ACC112 (cell line): Measurements from ENCODE around the gene SLCO4A1.

Source experiments
- H2AFZ ChIP-seq: fragments of 200-600 bp; sonication (generic); one replicate; pipeline ENCODE4 v1.6.0; 2017; ENCODE audit warnings: antibody characterized with exemption, low read length; ENCODE audit not compliant: unreplicated experiment
- H3K27ac ChIP-seq: fragments of 200-600 bp; sonication (generic); 2 replicates; pipeline ENCODE4 v1.5.1; 2014; ENCODE audit warnings: low read depth, mild to moderate bottlenecking, antibody characterized with exemption, low read length, moderate library complexity
- H3K27me3 ChIP-seq: fragments of 200-600 bp; sonication (generic); 2 replicates; pipeline ENCODE4 v1.6.1; 2014; ENCODE audit warnings: mild to moderate bottlenecking, antibody characterized with exemption, low read length, moderate library complexity, mixed read lengths; ENCODE audit not compliant: insufficient read depth
- H3K36me3 ChIP-seq: fragments of 200-600 bp; sonication (generic); 2 replicates; pipeline ENCODE4 v1.6.1; 2016; ENCODE audit warnings: mild to moderate bottlenecking, antibody characterized with exemption, low read length, moderate library complexity, mixed read lengths; ENCODE audit not compliant: insufficient read depth
- H3K4me1 ChIP-seq: fragments of 200-600 bp; sonication (generic); one replicate; pipeline ENCODE4 v1.6.1; 2016; ENCODE audit warnings: low read length, mixed read lengths; ENCODE audit not compliant: insufficient read depth, unreplicated experiment, control insufficient read depth
- H3K4me3 ChIP-seq: fragments of 200-600 bp; sonication (generic); 2 replicates; pipeline ENCODE4 v1.5.1; 2014; ENCODE audit warnings: mild to moderate bottlenecking, low read depth, low read length
- H3K79me2 ChIP-seq: fragments of 200-600 bp; sonication (generic); one replicate; pipeline ENCODE4 v1.6.0; 2016; ENCODE audit warnings: low read length; ENCODE audit not compliant: control insufficient read depth, unreplicated experiment, insufficient read depth

Gene SLCO4A1

DNA sequence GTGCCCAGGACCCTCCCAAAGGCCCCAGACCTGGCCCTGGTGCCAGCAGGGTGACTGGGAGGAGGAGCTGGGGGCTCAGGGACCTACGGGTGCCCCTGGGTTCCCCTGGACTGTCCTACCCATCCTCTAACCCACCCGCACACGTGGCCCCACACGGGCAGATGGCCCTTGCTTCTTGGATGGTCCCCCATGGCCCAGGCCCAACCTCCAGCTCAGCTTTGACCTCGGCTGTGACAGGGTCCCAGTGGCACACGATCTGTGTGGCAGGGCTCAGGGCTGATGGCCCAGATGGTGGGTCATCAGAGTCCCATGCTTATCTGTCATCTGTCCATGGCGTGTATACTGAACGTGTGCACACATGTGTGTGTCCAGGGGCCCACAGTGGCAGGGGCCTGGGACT lies 70.3 kb downstream of the SLCO4A1 start:
- Histone ChIP-seq H3K79me2 (no peaks in the 10 kb centered on the region), H3K27ac (no peak overlapping the region), H3K36me3 (no peaks in the 10 kb centered on the region), H3K4me3 (no peak overlapping the region), H3K27me3 (peaks cover 54% of the 10 kb centered on the region), H2AFZ (no peak overlapping the region), H3K4me1 (no peaks in the 10 kb centered on the region)

DNA sequence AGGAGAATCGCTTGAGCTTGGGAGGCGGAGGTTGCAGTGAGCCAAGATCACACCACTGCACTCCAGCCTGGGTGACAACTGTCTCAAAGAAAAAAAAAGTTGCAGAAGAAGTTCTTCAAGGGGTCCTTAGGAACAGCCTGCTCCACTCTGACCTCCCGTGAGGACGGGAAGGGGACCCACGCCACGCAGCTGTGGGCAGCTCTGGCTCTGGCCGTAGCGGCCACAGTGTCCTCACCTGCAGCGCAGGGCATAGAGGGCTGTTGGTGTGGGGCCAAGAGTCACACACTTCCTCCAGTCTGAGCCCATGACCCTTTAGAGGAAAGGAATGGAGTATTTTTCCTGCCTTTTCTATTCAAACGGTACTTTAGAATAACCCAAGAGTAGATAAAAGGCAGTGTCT lies 71.7 kb downstream of the SLCO4A1 start:
- Histone ChIP-seq H3K27me3 (peaks cover 40% of the 10 kb centered on the region), H2AFZ (no peak overlapping the region), H3K4me3 (no peak overlapping the region), H3K36me3 (no peaks in the 10 kb centered on the region), H3K4me1 (no peaks in the 10 kb centered on the region), H3K27ac (no peak overlapping the region), H3K79me2 (no peaks in the 10 kb centered on the region)

DNA sequence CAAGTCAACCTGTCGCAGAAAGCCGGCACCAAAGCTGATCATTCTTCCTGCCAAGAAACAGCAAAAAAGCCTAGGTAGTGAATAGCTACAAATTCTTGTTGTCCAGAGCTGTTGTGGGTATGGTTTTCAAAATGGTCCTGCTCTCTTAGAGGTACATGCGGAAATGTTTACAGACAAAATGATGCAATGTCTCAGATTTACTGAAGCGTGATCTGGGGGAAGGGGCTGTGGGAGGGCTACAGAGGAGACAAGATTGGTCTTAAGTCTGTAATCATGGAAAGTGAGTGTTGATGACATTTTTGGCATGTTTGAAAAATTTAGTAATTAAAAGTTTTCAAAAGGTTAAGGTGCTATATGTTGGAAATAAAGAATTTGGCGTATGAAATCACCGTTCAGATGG lies 72.5 kb downstream of the SLCO4A1 start:
- Histone ChIP-seq H2AFZ (no peak overlapping the region), H3K4me1 (no peaks in the 10 kb centered on the region), H3K36me3 (no peaks in the 10 kb centered on the region)

DNA sequence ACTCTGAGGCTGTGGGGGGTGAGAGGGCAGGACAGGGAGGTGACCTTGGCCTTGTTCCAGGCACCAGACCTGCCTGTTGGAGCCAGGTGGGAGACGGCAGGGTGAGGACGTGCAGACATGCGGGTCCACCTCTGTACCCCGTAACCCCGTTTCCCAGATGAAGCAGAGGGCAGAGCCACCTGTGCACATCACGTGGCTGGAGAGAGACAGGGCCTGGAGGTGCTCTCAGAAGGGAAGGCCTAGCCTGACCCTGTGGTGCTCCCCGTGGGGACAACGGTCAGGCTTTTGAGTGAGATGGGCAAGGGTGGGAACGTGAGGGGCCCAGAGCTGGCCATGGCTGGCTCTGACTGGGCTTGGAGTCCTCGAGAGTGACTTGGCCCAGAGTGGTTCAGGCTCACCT lies 72.9 kb downstream of the SLCO4A1 start:
- Histone ChIP-seq H3K27me3 (peaks cover 35% of the 10 kb centered on the region), H3K4me1 (no peaks in the 10 kb centered on the region), H2AFZ (no peak overlapping the region), H3K4me3 (no peak overlapping the region), H3K79me2 (no peaks in the 10 kb centered on the region), H3K36me3 (no peaks in the 10 kb centered on the region), H3K27ac (no peak overlapping the region)

More for the DNA sequence above, 72.5 kb downstream of the SLCO4A1 start:
- Histone ChIP-seq H3K27me3 (peaks cover 35% of the 10 kb centered on the region), H3K4me3 (no peak overlapping the region), H3K79me2 (no peaks in the 10 kb centered on the region), H3K27ac (no peak overlapping the region)

DNA sequence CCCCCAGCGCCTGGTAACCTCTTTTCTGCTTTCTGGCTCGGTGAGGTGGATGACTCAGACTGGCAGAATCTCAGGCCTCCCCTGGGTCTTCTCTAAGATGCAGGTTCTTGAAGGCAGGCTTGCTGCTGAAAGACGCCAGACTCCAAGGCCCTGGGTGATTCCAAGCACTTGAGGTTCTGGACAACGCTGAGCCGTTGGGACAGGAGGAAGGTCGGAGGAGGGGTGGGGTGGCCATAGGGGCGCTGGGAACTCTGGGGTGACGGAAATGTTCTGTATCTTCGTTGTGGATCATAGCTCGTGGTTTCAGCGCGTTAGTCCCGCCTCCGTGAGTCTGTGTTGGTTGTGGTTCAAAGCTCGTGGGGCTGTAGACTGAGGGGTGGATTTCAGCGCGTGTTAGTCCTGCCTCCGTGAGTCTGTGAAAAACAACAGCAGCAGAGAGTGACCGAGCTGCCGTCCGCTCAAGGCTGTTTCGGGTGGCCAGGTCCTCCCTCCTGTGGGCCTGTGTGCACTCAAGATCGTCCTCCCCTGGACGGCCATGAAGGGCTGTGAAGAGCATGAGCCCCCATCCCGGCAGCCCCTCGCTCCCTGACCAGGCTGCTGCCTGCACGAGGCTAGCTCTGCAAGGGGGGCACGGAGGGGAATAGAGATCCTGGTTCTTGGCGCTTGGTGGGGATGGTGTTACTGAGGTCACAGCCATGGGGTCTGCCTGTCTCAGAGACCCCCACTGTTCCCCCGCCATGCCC lies 74.1 kb downstream of the SLCO4A1 start:
- Histone ChIP-seq H3K79me2 (no peaks in the 10 kb centered on the region), H3K4me3 (no peak overlapping the region), H3K27ac (no peak overlapping the region), H3K4me1 (no peaks in the 10 kb centered on the region), H2AFZ (no peak overlapping the region), H3K36me3 (no peaks in the 10 kb centered on the region), H3K27me3 (peaks cover 32% of the 10 kb centered on the region)

DNA sequence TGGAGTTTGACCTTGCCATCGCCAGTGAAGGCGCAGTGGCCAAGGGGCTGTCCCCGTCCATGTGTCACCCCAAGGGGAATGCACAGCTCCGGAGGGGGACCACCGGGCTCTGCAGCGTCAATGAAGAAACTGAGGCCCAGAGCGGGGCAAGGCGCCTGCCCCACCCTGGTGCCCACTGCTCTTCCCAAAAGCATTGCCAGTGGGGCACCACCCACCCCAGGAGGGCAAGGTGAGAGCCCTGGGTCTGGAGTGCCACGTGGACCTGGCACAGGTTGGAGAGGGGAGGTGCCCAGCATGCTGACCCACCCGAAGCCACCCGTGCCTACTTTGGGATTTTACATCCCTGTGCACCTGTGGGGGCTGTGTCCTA lies 74.6 kb downstream of the SLCO4A1 start:
- H3K79me2 ChIP-seq = no peaks in the 10 kb centered on the region
- no peaks in the 10 kb centered on the region for H3K36me3 ChIP-seq
- H3K27me3 ChIP-seq = peaks cover 38% of the 10 kb centered on the region

DNA sequence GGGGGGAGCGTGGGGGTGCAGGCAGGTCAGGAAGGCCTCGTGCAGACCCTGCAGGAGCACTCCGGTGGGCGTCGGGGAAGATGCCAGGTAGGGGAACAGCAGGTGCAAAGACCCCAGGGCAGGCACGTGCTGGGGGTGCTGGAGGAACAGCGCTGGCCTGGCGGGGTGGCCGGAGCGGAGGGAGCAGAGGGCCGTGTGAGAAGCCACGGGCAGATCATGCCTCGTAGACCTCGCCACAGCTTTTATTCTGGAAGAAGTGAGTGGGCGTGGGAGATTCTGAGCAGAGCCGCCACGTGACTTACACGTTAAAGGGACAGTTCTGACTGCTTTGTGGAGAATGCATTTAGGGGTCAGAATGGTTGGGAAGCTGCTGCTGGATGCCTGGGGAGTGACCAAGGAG lies 75.6 kb downstream of the SLCO4A1 start:
- Histone ChIP-seq H3K27me3 (peaks cover 39% of the 10 kb centered on the region), H3K4me1 (no peaks in the 10 kb centered on the region)

More for the DNA sequence above, 74.6 kb downstream of the SLCO4A1 start:
- Histone ChIP-seq H2AFZ (no peak overlapping the region), H3K4me3 (no peak overlapping the region), H3K27ac (no peak overlapping the region), H3K4me1 (no peaks in the 10 kb centered on the region)

DNA sequence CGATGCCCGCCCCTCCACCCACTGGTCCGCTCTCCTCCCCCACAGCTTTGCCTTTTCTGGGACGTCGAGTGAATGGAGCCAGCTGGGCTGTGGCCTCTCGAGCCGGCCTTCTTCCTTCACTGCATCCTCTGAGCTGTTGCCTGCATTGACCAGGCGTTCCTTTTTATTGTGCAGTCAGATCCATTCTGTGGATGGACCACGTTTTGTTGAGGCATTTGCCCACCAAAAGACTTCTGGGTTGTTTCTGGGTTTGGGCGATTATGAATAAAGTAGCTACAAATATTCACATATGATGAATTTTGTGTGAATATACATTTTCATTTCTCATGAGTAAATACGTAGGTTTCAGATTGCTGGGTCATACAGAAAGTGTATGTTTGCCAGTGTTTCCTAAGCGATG lies 76.2 kb downstream of the SLCO4A1 start:
- H2AFZ ChIP-seq = no peak overlapping the region
- H3K36me3 ChIP-seq = no peaks in the 10 kb centered on the region
- H3K4me1 ChIP-seq = no peaks in the 10 kb centered on the region
- H3K27ac ChIP-seq = no peak overlapping the region
- no peaks in the 10 kb centered on the region for H3K79me2 ChIP-seq
- no peak overlapping the region for H3K4me3 ChIP-seq
- H3K27me3 ChIP-seq = peaks cover 40% of the 10 kb centered on the region

More for the DNA sequence above, 75.6 kb downstream of the SLCO4A1 start:
- H3K4me3 ChIP-seq = no peak overlapping the region
- no peak overlapping the region for H3K27ac ChIP-seq
- no peaks in the 10 kb centered on the region for H3K36me3 ChIP-seq
- no peaks in the 10 kb centered on the region for H3K79me2 ChIP-seq
- no peak overlapping the region for H2AFZ ChIP-seq

DNA sequence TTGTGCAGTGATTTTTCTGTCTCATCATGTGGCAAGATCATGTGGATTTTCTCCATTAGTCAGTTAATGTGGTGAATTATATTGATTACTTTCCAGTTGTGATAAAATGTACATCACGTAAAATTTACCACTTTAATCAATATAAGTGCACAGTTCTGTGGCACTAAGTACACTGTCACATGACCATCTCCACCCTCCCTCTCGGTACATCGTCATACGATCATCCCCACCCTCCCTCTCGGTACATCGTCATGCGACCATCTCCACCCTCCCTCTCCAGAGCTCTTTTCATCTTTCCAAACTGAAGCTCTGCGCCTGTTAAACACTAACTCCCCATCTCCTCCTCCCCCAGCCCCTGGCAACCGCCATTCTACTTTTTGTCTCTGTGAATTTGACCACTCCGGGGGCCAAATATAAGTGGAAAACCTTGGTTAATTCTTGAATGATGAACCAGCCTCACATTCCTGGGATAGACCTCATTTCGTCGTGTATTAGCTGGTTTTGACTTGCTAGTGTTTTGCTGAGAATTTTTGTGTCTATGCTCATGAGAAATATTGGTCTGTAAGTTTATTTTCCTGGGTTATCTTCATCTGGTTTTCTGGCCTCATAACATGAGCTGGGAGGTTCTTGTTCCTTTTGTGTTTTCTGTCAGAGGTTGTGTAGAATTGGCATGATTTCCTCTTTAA lies 77.1 kb downstream of the SLCO4A1 start:
- H3K27ac ChIP-seq = no peak overlapping the region
- H3K79me2 ChIP-seq = no peaks in the 10 kb centered on the region

More for the DNA sequence above, 77.1 kb downstream of the SLCO4A1 start:
- no peak overlapping the region for H2AFZ ChIP-seq
- no peaks in the 10 kb centered on the region for H3K36me3 ChIP-seq
- H3K4me3 ChIP-seq = no peak overlapping the region
- no peaks in the 10 kb centered on the region for H3K4me1 ChIP-seq
- H3K27me3 ChIP-seq = peaks cover 47% of the 10 kb centered on the region
